ENCODE data around the gene STAT5B. TPM values are rescaled to one million over a fixed set of nuclear protein-coding genes. Genes with fewer than 3 reads are reported as not detected.

Gene STAT5B
- total and polyA plus RNA-seq, 9 of the 15 experiments (the other 6 are each of a cell fraction or from before 2014, with no cell fraction given) = 20.8 to 176 (median 92.4) TPM

- TF ChIP-seq ZNF274 (IDR thresholded peaks at IDR 0.05; ENCODE audit: borderline replicate concordance, low read depth, low read length) = no peak
- no peak for TF ChIP-seq POLR2AphosphoS5 (IDR thresholded peaks at IDR 0.05; ENCODE audit: control insufficient read depth, insufficient read depth, low read depth, low read length)
- TF ChIP-seq PHB (CRISPR knock-in tag; IDR thresholded peaks at IDR 0.05) = no peak
- no peak for TF ChIP-seq ZNF354B (CRISPR knock-in tag; IDR thresholded peaks at IDR 0.05)
- TF ChIP-seq WHSC1 (IDR thresholded peaks at IDR 0.05; ENCODE audit: low read length) = no peak
- TF ChIP-seq MEF2A (IDR thresholded peaks at IDR 0.05; ENCODE audit: control insufficient read depth, low read depth, low read length) = no peak
- TF ChIP-seq KHSRP (IDR thresholded peaks at IDR 0.05) = no peak; the same call in 1 of the 2 replicates
- peak; percentile 23; the same call in 1 of the 2 replicates for TF ChIP-seq MGA (IDR thresholded peaks at IDR 0.05)
- no peak for TF ChIP-seq SLC30A9 (CRISPR knock-in tag; IDR thresholded peaks at IDR 0.05)
- TF ChIP-seq ZKSCAN8 (CRISPR knock-in tag; IDR thresholded peaks at IDR 0.05) = no peak
- no peak for TF ChIP-seq CREBBP (IDR thresholded peaks at IDR 0.05; ENCODE audit: low read depth, low read length)
- TF ChIP-seq CREB1 (IDR thresholded peaks at IDR 0.05) = no peak
- peak; percentile 47; the same call in 1 of the 2 replicates for TF ChIP-seq CREB1 (CRISPR knock-in tag; IDR thresholded peaks at IDR 0.05)
- no peak for TF ChIP-seq SFPQ (IDR thresholded peaks at IDR 0.05; ENCODE audit: low read depth, low read length)
- no peak for TF ChIP-seq SPI1 (IDR thresholded peaks at IDR 0.05; ENCODE audit: borderline replicate concordance, low read depth, low read length)
Measured at GRCh38 chr17:42322382-42323267, 46.4 kb upstream of the STAT5B start (continued).

All from K562 (cell line).